A172 (cell line): ENCODE results near the gene VRK3. TPM values are rescaled to one million over a fixed set of nuclear protein-coding genes. Genes with fewer than 3 reads are reported as not detected.
"Not testable (repeated sequence)": the region's sequence is repeated elsewhere in the genome, so short reads cannot be mapped to it uniquely, and the experiment has no call there.

ENCODE experiments used
- DNase-seq: peaks from one replicate; pipeline ENCODE4 v3.0.0-alpha.2; 2015; ENCODE audit warnings: low spot score
- total RNA-seq: library from RNA; depleted of rRNA; stranded (reverse); fragments of >200 nt; shearing (Covaris generic); gene quantifications from 2 replicates; pipeline ENCODE4 v1.2.3, GENCODE V29; 2014

Gene VRK3
- total RNA-seq, 1 experiment from 2014 or later, result 45.6 TPM

- DNase-seq, result no peak
These were observed 67.8 kb downstream of the VRK3 start for GRCh38 chr19:49957262-49957915.

- DNase-seq, result no peak
These were observed 69.1 kb downstream of the VRK3 start for GRCh38 chr19:49956115-49956495.

GRCh38 chr19:49954933-49955332 is 70.2 kb downstream of the VRK3 start:
- no peak for DNase-seq

GRCh38 chr19:49954092-49954829 is 70.9 kb downstream of the VRK3 start:
- DNase-seq, result no peak

- no peak for DNase-seq
These were observed 71.8 kb downstream of the VRK3 start for GRCh38 chr19:49953416-49953815.

GRCh38 chr19:49952906-49953305 is 72.3 kb downstream of the VRK3 start:
- DNase-seq, result no peak

DNA sequence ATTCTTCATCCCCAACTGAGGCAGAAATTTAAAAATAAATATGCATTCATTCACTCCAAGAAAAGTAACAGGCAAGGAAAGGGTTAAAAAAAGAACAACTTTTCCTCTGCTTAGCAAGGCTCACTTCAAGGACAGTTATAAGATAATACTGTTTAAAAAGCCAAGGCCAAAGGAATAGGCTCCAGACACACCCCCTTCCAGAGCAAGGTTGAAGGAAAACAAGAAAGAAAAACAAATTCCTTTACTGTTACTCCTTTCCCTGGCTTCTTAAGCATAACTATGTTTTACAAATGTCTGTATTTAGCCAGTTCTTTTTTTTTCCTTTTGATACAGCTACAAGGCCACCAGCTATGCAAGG is 72.7 kb downstream of the VRK3 start:
- DNase-seq, result no peak

DNA sequence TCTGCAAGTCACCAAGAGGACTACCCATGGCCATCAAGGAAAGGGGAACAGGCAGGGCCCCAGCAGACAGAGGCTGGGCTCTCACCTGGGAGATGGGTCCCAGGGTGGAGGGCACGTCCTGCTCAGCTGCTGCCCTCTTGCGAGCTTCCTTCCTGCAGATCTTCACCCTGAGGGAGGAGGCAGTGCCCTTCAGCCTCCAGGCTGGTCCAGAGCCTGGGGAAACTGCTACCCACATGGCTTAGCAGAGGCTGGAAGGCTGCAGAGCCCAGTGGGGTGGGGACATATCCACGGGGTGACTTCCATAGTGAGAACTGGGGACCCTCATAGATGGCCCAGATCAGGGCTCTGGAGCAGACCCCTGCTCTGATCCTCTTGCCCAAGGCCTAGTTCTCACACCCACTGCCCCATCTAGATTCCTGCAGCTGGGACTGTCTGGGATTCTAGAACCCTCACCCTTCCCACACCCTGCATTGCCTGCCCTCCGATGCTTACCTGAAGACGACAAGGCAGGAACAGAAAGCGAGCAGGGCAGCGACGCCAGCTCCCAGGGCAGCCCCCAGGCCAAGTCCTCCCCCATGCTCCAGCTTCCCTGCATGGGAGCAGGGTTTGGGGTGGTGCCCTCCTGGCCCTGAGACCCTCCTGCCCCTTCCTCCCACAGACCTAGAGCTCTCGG is 73.2 kb downstream of the VRK3 start:
- DNase-seq, result no peak

GRCh38 chr19:49950956-49951526 is 74.1 kb downstream of the VRK3 start:
- DNase-seq, result no peak

DNA sequence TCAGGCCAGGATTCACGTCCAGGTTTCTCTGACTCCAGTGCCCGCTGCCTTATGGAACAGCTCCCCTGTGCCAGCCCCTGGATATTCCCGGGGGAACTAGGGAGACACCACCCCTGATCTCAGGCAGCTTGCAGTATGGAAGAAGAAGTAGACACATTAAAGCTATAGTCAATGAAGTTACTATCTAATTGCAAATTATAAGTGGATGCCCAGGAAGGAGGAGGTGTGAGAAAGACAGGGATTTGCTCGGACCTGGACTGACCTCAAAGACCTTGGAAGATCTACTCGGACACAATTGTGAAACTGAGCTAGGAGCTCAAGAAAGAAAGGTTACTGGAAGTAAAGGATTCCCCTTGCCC is 74.6 kb downstream of the VRK3 start:
- DNase-seq, result no peak

GRCh38 chr19:49949742-49950589 is 75.2 kb downstream of the VRK3 start:
- no peak for DNase-seq

GRCh38 chr19:49946415-49946814 is 78.8 kb downstream of the VRK3 start:
- no peak for DNase-seq

GRCh38 chr19:49944567-49944966 is 80.6 kb downstream of the VRK3 start:
- DNase-seq, result not testable (repeated sequence)

DNA sequence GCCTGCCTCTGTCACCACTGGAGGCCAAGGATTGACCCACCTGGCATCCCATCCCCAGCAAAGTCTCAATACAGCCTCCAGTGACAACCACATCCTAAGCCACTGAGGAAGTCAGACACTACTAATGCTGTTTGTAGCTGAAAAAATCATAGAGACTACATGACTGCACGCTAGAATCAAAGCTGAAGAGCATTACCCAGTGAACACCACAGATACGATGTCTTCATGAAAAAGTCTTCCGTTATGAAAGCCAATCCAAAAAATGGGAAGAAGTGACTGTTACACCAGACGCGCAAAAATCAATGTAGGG is 84.7 kb downstream of the VRK3 start:
- DNase-seq, result no peak

DNA sequence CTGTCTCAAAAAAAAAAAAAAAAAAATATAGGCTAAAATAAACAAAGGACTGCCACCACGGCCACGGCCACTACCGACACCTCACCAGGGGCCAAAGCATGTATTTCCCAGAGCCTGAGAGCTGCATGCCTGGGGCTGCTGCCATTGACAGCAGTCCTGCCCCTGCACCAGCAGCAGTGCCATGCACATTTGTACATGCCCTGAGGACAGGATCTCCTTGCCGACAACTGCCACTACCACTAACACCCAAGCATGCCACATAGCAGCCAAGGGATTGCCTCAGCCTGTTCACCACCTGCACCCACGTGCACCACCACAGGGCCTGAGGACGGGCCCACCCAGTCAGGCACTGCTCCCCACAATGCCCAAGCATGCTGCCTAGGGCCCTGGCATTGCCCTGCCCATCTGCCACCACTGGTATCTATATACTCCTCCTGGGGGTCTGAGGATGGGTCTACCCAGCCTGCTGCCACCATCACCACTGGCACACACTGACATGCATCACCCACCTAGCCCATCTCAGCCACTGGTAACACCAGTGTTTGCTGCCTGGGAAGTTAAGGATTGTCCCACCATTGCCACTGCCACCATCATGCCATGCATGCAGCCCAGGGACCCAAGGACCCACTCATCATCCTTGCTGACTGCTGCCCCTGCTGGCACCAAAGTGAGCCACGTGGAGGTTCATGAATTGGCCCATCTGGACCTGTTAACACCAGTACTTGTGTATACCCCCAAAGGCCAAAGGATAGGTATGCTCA is 85.3 kb downstream of the VRK3 start:
- no peak for DNase-seq

GRCh38 chr19:49938662-49939061 is 86.5 kb downstream of the VRK3 start:
- DNase-seq, result no peak

DNA sequence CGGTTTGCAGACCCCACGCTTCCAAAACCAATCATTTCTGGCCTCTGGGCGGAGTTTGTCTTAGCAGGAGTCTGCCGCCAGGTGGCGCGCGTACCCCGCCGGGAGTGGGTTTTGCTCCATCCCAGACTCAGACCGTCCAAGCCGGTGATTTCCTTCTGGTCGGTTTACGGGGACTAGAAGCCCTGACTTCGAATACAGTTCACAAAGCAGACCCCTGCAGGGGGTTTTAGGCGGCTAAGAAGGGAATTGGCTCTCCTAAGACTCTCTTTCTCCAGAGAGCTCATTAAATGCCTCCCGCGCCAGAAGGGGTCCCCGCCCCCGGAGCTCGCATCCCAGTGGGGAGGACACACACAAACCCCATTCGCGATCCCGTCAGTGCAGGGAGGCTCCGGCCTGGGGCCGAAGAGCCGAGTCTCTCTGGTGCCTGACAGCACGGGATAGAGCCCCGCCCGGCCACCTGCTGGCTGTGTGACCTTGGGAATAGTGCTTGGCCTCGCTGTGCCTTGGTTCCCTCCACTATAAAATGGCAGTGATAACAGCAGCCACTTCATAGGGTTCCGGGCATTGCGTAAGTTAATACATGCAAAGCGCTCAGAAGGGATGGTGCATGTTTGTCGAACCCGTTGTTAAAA is 87.3 kb downstream of the VRK3 start:
- DNase-seq, result peak; percentile 73

DNA sequence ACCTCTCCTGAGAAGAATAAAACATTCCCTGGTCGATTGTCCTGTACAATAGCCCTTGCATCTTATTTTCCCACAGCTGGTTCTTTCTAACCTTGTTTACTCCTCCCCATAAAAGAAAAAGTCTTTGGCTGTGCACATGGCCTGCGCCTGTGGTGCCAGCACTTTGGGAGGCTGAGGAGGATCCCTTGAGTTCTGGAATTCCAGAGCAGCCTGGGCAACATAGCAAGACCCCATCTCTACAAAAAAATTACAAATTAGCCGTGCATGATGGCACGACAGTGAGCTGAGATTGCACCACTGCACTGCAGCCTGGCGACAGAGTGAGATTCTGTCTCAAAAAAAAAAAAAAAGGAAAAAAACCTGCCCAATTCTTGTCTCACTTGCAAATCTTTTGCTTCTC is 88.6 kb downstream of the VRK3 start:
- DNase-seq, result no peak

GRCh38 chr19:49933643-49934042 is 91.5 kb downstream of the VRK3 start:
- DNase-seq, result no peak

- DNase-seq, result no peak
These were observed 92.4 kb downstream of the VRK3 start for GRCh38 chr19:49932731-49933131.

GRCh38 chr19:49932041-49932451 is 93.1 kb downstream of the VRK3 start:
- no peak for DNase-seq
